ENCODE measurements around the gene CPPED1.
"Not testable (repeated sequence)": the region's sequence is repeated elsewhere in the genome, so short reads cannot be mapped to it uniquely, and the experiment has no call there.

Gene CPPED1

GRCh38 chr16:12802048-12802447 lies 1.6 kb downstream of the CPPED1 start:
- no peak for DNase-seq (ENCODE audit: low read depth in 2 of 2)

DNA sequence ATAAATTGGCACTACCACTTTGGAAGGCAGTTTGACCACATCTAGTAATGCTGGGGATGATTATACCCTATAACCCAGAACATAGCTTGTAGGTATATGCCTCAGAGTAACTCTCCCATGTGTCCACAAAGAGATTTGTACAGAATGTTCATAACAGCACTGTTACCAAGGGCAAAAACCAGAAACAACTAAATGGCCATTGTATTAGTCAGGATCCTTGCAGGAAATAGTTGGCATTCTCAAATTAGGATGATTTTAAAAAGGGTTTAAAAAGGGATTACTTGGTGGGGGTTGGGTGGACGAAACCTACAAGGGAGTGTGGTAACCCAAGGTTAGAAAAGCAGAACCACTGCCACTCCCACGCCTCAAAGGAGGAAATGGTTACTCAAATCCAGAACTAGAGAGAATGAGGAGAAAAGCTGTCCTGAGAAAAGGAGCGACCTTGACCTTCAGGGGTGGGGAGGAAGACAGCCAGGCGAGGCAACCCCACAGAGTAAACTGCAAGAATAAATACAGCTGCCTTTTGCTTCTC lies 2.1 kb downstream of the CPPED1 start:
- DNase-seq (ENCODE audit: low read depth in 2 of 2) = no peak

- DNase-seq (ENCODE audit: low read depth in 2 of 2) = no peak
Measured at GRCh38 chr16:12800817-12801216, 2.9 kb downstream of the CPPED1 start.

DNA sequence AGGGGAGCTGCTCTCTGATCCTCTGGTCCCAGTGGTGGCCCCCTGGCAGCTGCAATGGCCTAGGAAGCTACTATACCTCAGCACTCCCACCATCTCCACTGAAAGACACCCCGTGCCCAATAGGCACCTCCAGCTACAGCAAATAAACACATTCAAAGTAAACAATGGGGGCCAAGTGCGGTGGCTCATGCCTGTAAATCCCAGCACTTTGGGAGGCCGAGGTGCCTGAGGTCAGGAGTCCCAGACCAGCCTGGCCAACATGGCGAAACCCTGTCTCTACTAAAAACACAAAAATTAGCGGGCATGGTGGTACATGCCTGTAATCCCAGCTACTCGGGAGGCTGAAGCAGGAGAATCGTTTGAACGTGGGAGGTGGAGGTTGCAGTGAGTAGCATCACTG lies 3.7 kb downstream of the CPPED1 start:
- not testable (repeated sequence) for DNase-seq (ENCODE audit: low read depth in 2 of 2)

DNA sequence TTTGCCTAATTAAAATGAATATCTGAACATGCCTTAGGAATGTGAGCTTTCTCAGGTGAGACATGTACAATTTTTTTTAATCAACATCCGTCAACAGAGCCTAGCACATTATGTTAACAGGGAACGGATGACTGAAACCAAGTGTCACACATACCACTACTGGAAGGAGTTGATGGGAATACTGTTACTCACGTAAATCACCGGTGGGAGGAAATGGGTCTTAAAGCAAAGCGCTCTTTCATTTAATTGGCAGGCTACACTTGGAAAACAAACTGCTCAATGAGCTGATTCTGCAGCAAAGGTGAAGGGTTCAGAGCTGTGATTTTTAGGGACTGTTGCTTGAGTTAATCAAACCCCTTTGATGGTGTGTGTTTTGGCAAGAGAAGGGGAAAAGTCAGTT lies 4.8 kb downstream of the CPPED1 start:
- no peak for DNase-seq (ENCODE audit: low read depth in 2 of 2)

DNA sequence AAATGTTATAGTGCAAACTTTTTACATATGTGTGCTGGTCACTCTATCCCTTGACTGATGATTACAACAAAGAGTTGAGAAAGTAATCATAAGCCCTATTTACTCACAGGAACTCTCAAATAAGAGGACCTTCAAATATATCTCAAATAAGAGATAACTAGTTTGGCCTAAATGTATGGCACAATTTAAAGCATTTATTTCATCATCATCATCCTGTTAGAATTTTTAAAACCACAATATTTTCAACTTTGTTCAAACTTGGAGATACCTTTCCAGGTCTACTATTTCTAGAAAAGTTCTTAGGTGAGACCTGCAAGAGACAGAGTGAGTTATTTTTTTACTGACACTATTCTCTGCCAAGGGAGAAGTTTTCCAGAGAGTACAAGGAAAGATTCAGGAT lies 5.5 kb downstream of the CPPED1 start:
- no peak for DNase-seq (ENCODE audit: low read depth in 2 of 2)

- no peak for DNase-seq (ENCODE audit: low read depth in 2 of 2)
Measured at GRCh38 chr16:12796498-12796897, 7.2 kb downstream of the CPPED1 start.

- no peak for DNase-seq (ENCODE audit: low read depth in 2 of 2)
Measured at GRCh38 chr16:12794486-12795387, 8.9 kb downstream of the CPPED1 start.

GRCh38 chr16:12793865-12794240 lies 9.8 kb downstream of the CPPED1 start:
- DNase-seq (ENCODE audit: low read depth in 2 of 2) = no peak

- no peak for DNase-seq (ENCODE audit: low read depth in 2 of 2)
Measured at GRCh38 chr16:12793120-12793864, 10.4 kb downstream of the CPPED1 start.

DNA sequence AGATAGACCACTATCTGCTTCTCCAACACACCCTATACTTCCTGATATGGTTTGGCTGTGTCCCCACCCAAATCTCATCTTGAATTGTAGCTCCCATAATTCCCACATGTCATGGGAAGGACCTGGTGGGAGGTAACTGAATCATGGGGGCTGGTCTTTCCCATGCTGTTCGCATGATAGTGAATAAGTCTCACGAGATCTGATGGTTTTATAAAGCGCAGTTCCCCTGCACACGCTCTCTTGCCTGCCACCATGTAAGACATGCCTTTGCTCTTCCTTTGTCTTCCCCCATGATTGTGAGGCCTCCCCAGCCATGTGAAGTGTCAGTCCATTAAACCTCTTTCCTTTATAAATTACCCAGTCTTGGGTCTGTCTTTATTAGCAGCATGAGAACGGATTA lies 11.2 kb downstream of the CPPED1 start:
- not testable (repeated sequence) for DNase-seq (ENCODE audit: low read depth in 2 of 2)

- no peak for DNase-seq (ENCODE audit: low read depth in 2 of 2)
Measured at GRCh38 chr16:12791340-12791739, 12.3 kb downstream of the CPPED1 start.

GRCh38 chr16:12788758-12789157 lies 14.9 kb downstream of the CPPED1 start:
- DNase-seq (ENCODE audit: low read depth in 2 of 2) = no peak

DNA sequence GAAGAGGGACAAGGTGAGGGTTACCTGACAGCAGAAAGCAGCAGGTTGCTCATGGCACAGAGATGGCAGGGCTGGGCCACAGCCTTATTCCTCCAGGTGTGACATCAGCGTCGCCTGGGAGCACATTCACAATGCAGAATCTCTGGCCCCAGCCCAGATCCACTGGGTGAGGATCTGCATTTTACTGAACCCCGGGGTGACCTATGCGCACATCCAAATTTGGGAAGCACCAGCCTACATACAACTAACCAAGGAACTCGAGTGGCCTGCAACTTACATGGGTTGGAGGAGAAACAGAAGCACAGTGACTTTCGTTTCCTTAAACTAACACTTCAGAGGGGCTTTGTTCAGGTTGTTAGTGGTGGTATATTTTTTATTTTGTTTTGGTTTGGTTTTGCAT lies 17.6 kb downstream of the CPPED1 start:
- DNase-seq (ENCODE audit: low read depth in 2 of 2) = no peak

GRCh38 chr16:12784076-12784475 lies 19.6 kb downstream of the CPPED1 start:
- no peak for DNase-seq (ENCODE audit: low read depth in 2 of 2)

GRCh38 chr16:12781777-12782176 lies 21.9 kb downstream of the CPPED1 start:
- DNase-seq (ENCODE audit: low read depth in 2 of 2) = no peak

DNA sequence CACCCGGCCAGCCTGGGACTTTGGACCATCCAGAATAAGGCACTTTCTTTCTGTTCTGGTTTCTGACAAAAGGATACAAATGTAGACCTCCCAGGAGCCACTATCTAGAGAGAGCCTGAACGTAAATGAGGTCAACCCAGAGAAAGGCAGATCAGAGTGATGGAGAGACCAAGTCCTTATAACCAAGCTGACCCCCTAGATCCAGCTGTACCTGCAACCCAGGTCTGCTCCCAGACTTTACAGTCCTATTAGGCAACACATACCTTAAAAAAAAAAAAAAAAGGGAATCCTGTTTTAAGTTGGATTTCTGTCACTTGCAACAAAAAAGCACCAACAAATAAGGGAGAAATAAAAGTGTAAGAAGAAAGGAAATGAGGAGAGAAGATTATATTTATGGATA lies 23.2 kb downstream of the CPPED1 start:
- DNase-seq (ENCODE audit: low read depth in 2 of 2) = no peak

GRCh38 chr16:12778726-12779125 lies 25.0 kb downstream of the CPPED1 start:
- DNase-seq (ENCODE audit: low read depth in 2 of 2) = no peak

DNA sequence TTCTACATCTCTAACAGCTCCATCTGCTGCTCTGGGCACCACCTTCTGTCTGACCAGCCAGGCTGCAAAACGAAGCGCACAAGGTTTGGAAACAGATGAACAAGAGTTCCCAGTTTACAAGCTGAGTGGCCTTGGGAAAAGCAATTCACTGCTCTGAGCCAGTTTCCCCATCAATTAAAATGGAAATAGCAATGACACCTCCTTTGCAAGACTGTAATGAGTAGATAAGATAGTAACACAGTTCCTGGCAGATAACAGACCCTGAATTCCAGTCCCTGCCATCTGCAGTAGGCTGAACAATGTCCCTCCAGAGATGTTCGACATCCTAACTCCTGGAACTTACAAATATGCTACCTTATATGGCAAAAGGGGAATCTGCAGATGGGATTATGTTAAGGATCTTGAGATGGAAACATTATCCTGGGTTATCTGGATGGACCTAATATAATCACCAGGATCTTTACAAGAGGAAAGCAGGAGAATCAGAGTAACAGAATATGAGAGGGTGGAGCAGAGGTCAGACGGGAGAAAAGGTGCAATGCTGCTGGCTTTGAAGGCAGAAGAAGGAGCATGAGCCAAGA lies 27.9 kb downstream of the CPPED1 start:
- no peak for DNase-seq (ENCODE audit: low read depth in 2 of 2)

DNA sequence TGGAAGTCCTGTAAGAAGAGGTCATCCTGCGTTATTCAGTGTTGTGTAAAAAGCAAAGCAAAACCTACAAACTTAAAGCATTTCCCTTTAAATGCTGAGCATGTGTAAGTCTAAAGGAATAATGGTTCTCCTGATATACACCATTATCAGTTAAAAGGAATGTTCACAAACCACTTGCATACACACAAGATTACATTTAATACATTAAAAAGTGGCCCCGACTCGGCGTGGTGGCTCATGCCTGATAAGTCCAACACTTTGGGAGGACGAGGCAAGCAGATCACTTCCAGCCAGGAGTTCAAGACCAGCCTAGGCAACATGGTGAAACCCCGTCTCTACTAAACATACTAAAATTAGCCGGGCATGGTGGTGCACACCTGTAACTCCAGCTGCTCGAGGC lies 30.5 kb downstream of the CPPED1 start:
- no peak for DNase-seq (ENCODE audit: low read depth in 2 of 2)

GRCh38 chr16:12771341-12771798 lies 32.3 kb downstream of the CPPED1 start:
- DNase-seq (ENCODE audit: low read depth in 2 of 2) = no peak

- no peak for DNase-seq (ENCODE audit: low read depth in 2 of 2)
Measured at GRCh38 chr16:12769525-12769924, 34.2 kb downstream of the CPPED1 start.

Data from stimulated activated CD8-positive, alpha-beta memory T cell treated with anti-CD3 and anti-CD28 coated beads, Interleukin-15, amount 100 ng/mL, for 48 hours (primary cell).